Activated naive CD4-positive, alpha-beta T cell treated with anti-CD3 and anti-CD28 coated beads, Interleukin-2, amount 50 U/mL, for 72 hours (primary cell): ENCODE data around the gene NPAS3. TPM values are rescaled to one million over a fixed set of nuclear protein-coding genes. Genes with fewer than 3 reads are reported as not detected.

Source experiments
- ATAC-seq, 2 donors: fragments of 150-1000 bp; cut with Tn5 transposase; 2 replicates each; pipeline ENCODE4 v1.10.0; 2021; ENCODE audit warnings: mild to moderate bottlenecking in 2 of 2, moderate library complexity in 2 of 2
- DNase-seq, 2 donors: peaks; one replicate each; pipeline ENCODE4 v3.0.0; 2021 to 2022; ENCODE audit warnings: low spot score in 2 of 2
- H3K27ac Mint-ChIP-seq, 2 donors: one replicate each; pipeline ENCODE4 v1.8.0; 2022; ENCODE audit warnings: mild to moderate bottlenecking in 2 of 2, mixed read lengths in 2 of 2
- H3K36me3 Mint-ChIP-seq, 2 donors: one replicate each; pipeline ENCODE4 v1.8.0; 2022; ENCODE audit warnings: mixed read lengths in 2 of 2
- H3K9me3 Mint-ChIP-seq, 2 donors: one replicate each; pipeline ENCODE4 v1.8.0; 2022; ENCODE audit warnings: mixed read lengths in 2 of 2
- total RNA-seq, 2 donors: library from RNA; stranded (reverse); gene quantifications; one replicate each; pipeline ENCODE4 v1.2.3, GENCODE V29; 2022

Gene NPAS3
- total RNA-seq, 2 donors from 2014 or later: not detected

GRCh38 chr14:33454022-33454595 lies 515.4 kb downstream of the NPAS3 start:
- H3K27ac Mint-ChIP-seq: no peak overlapping the region
- no peak for ATAC-seq
- H3K9me3 Mint-ChIP-seq: no peaks in the 10 kb centered on the region
- no peaks in the 10 kb centered on the region for H3K36me3 Mint-ChIP-seq
- no peak for DNase-seq

DNA sequence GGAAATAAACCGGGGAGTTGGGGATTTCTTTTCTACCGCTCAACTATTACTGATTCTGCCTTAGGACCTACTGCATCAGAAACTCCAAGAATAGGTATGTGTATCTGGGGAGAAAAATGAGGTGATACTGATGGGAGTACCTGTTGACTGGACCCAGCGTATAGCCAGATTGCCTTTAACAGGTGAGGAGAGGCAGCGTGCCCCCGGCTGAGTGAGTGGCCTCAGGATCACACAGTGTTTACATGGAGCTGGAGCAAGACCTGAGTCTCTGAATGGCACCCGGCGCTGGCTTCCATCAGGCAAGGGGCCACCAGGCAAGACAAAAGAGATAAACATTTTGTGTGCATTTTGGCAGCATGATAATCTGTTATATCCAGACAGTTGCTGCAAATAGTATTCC lies 516.0 kb downstream of the NPAS3 start:
- DNase-seq (no peak), ATAC-seq (no peak)
- Mint-ChIP-seq H3K9me3 (no peaks in the 10 kb centered on the region), H3K36me3 (no peaks in the 10 kb centered on the region), H3K27ac (no peak overlapping the region)

DNA sequence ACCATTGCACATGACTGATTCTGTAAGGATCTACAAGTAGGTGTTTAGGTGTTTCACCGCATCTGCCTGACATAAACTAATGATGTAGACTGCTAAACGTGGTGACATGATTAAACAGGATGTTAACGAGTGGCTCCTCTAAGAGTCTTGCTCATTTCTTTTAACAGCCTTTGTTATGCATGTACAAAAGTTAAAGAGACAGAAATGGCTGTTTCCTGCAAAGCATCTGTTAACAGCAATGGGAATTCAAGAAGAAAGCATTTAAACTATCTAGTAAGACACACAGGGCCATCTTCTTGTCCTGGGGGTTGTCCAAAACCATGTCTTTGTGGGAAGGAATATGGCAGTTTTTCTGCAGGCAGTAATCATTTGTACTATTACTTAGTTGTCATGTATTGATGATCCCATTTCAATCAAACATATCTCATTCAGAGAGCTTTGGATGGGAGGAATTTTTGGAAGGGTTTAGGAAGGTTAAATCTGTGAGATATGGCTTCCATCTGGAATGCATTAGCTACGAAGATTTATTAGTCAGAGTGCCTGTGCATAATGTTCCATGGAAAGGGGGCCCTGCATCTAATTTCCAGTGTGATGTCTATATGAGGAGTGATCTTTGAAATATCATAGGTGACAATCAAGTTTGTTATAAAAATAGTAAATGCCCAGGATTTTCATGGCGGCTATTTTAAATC lies 517.1 kb downstream of the NPAS3 start:
- ATAC-seq (no peak), DNase-seq (no peak)
- H3K36me3 Mint-ChIP-seq: no peaks in the 10 kb centered on the region
- H3K27ac Mint-ChIP-seq: no peak overlapping the region
- H3K9me3 Mint-ChIP-seq: no peaks in the 10 kb centered on the region

- Mint-ChIP-seq H3K9me3 (no peaks in the 10 kb centered on the region), H3K27ac (no peak overlapping the region), H3K36me3 (no peaks in the 10 kb centered on the region)
- no peak for DNase-seq
- ATAC-seq: no peak
Measured at GRCh38 chr14:33457021-33457420, 518.3 kb downstream of the NPAS3 start.

- H3K9me3 Mint-ChIP-seq: no peaks in the 10 kb centered on the region
- ATAC-seq (no peak), DNase-seq (no peak)
- no peaks in the 10 kb centered on the region for H3K36me3 Mint-ChIP-seq
- H3K27ac Mint-ChIP-seq: no peak overlapping the region
Measured at GRCh38 chr14:33457617-33458016, 518.9 kb downstream of the NPAS3 start.

GRCh38 chr14:33460164-33460563 lies 521.5 kb downstream of the NPAS3 start:
- ATAC-seq (no peak), DNase-seq (no peak)
- H3K27ac Mint-ChIP-seq: no peak overlapping the region
- no peaks in the 10 kb centered on the region for H3K9me3 Mint-ChIP-seq
- H3K36me3 Mint-ChIP-seq: no peaks in the 10 kb centered on the region

DNA sequence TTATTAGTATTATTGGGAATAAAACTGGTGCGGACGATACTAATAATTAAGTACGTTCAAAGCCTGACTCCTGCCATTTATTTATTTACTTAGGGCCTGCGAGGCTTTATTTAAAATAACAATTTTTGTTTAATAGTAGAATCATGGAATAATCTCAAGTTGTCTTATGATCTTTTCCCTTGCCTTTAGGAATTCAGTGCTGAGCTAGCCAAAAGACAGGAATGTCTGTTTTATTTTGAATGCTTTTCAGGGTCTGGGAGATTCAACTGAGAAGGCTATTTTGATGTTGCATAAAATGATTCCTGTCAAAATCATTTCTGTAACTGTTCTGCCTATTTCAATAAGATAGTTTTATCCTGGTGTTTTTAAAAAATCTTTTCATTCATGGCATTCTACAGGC lies 522.4 kb downstream of the NPAS3 start:
- no peaks in the 10 kb centered on the region for H3K36me3 Mint-ChIP-seq
- no peaks in the 10 kb centered on the region for H3K9me3 Mint-ChIP-seq
- ATAC-seq: no peak
- H3K27ac Mint-ChIP-seq: no peak overlapping the region
- no peak for DNase-seq

DNA sequence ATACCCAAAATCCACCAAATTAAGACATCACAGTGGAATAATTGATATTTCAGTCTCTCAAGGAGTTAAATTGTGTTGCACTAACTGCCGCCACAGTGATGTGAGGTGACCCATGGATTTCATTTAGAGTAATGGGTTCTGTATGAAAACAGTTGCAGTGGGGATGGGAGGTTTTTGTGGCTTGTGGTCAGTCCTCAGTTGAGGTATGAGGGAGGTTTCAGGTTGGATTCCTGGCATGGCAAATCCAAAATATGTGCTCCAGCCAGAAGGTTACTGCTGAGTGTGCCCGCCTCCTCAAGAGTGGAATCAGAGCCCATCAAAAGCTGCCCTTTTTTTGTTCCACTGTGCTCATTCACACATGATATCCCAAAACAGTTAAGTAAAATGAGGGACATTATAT lies 525.1 kb downstream of the NPAS3 start:
- Mint-ChIP-seq H3K27ac (no peak overlapping the region), H3K36me3 (no peaks in the 10 kb centered on the region), H3K9me3 (no peaks in the 10 kb centered on the region)
- ATAC-seq (no peak), DNase-seq (no peak)

DNA sequence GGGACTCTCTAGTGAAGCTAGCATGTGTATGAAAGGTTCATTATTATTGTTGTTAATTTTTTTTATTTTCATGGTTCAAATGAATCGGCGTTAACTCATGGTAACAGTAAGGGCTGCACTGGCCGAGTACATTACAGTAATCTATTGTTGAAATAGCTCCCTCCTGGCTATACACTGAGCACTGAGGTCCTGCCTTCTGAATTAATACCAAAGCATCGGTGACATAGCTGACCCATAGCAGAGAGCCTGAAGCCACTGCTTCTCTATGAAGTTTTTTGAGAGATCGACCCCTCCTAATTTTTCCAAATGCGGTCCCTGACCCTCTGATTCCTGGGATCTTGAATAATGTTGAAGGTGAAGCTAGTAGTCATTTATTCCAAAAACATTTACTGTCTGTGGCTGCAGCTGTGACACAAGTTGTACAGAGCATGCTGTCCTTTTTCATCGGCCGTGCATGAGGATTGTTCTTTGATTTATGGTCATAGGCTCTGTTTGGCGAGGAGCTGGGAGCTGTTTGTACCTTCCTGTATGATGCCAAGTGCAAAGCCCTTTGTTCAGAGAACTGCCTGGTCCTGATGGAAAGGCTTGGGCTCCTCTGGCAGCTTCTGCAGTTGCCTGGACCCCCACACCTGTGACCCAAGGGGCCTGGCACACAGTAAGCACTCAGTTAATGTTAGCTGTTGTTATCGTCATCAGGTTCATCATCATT lies 525.7 kb downstream of the NPAS3 start:
- Mint-ChIP-seq H3K9me3 (no peaks in the 10 kb centered on the region), H3K27ac (no peak overlapping the region), H3K36me3 (no peaks in the 10 kb centered on the region)
- ATAC-seq (no peak), DNase-seq (no peak)

DNA sequence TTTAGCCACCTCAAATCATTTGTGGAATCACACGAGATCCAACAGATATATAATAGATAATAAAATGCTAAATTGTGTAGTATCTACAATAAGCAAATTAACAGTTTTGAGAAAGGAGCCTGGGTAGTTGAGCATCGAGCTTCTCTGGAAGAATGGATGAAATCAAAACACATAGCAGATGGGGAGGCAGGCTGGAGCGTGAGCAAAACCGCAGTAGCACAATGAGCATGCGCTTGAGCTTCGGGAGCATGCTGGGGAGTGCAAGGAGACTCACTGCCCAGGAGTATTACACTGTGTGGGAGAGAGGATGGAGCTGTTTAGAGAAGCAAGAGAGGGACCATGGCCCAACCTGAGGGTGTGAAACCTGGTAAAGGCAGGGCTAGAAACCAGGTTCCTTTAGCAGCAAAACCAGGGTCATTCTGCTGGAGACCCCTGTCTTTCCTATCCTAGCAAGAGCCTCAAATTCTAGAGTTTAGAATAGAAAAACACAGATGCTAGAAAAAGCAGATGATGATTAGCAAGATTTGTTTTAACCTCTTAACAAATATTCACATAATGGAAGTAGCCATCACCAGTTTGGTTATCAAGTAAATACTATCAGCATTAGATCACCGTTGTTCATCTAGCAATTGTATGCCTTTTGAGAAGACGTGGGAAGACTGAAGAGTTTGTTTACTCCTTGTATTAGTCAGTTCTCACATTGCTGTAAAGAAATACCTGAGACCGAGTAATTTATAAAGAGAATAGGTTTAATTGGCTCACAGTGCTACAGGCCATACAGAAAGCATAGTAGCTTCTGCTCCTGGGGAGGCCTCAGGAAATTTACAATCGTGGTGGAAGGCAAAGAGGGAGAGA lies 527.4 kb downstream of the NPAS3 start:
- DNase-seq (no peak), ATAC-seq (no peak)
- Mint-ChIP-seq H3K27ac (no peak overlapping the region), H3K9me3 (no peaks in the 10 kb centered on the region), H3K36me3 (no peaks in the 10 kb centered on the region)

DNA sequence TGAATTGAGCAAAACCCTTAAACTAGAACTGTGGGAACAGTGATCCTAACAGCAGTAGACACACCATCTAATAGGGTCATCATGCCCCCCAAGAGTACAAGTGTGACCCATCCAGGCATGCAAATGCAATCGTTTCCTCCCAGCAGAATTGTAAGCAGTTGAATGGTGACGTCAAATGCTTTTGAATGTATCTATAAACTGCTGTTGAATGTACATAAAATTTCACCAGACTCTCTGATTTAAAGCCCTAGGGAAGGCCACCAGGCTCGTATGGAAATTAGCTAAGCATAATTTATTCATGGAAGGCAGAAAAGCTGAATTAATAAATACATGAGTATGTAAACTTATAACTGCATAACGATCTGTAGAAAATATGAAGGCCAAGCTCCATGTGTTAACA lies 529.3 kb downstream of the NPAS3 start:
- Mint-ChIP-seq H3K36me3 (no peaks in the 10 kb centered on the region), H3K9me3 (no peaks in the 10 kb centered on the region), H3K27ac (no peak overlapping the region)
- ATAC-seq (no peak), DNase-seq (no peak)

- no peaks in the 10 kb centered on the region for H3K9me3 Mint-ChIP-seq
- ATAC-seq: no peak
- no peak overlapping the region for H3K27ac Mint-ChIP-seq
- DNase-seq: no peak
- H3K36me3 Mint-ChIP-seq: no peaks in the 10 kb centered on the region
Measured at GRCh38 chr14:33469898-33470297, 531.2 kb downstream of the NPAS3 start.

DNA sequence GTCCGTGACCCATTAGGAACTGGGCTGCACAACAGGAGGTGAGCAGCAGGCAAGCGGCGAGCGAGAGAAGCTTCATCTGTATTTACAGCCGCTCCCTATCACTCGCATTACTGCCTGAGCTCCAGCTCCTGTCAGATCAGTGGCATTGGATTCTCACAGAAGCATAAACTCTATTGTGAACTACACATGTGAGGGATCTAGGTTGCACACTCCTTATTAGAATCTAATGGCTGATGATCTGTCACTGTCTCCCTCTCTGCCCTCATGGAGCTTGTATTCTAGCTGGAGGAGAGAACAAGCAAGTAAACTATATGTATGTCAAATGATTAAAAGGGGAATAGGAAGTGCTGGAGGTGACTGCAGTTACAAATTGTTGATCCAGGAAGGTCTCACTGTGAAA lies 533.1 kb downstream of the NPAS3 start:
- no peak for DNase-seq
- no peak for ATAC-seq
- H3K27ac Mint-ChIP-seq: no peak overlapping the region
- no peaks in the 10 kb centered on the region for H3K36me3 Mint-ChIP-seq
- no peaks in the 10 kb centered on the region for H3K9me3 Mint-ChIP-seq

DNA sequence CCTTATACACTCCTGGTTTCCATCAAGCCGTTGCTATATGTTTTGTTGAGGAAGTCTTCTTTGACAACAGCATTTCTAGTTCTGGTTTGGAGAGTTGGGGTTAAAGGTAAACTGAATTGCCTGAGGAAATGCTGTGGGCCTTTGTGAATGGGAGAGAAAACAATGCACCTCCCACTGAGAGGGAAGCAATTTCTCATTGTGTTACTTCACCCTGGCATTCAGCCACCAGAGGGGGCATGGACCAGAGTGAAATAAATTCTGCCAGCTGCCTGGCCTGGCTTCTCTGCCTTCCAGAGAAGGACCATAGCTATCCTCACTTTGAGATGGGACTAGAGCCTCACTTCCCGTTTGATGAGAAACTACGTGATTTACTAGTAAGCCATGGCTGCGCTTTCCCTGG lies 536.9 kb downstream of the NPAS3 start:
- peaks cover 2 to 3% of the 10 kb centered on the region in 2 donors for H3K9me3 Mint-ChIP-seq
- no peaks in the 10 kb centered on the region for H3K36me3 Mint-ChIP-seq
- H3K27ac Mint-ChIP-seq: no peak overlapping the region
- DNase-seq (peak in 1 of 2 donors; percentile 8), ATAC-seq (no peak)

- Mint-ChIP-seq H3K9me3 (peaks cover 4 to 5% of the 10 kb centered on the region in 2 donors), H3K36me3 (no peaks in the 10 kb centered on the region), H3K27ac (no peak overlapping the region)
- DNase-seq (no peak), ATAC-seq (no peak)
Measured at GRCh38 chr14:33477797-33478196, 539.1 kb downstream of the NPAS3 start.

DNA sequence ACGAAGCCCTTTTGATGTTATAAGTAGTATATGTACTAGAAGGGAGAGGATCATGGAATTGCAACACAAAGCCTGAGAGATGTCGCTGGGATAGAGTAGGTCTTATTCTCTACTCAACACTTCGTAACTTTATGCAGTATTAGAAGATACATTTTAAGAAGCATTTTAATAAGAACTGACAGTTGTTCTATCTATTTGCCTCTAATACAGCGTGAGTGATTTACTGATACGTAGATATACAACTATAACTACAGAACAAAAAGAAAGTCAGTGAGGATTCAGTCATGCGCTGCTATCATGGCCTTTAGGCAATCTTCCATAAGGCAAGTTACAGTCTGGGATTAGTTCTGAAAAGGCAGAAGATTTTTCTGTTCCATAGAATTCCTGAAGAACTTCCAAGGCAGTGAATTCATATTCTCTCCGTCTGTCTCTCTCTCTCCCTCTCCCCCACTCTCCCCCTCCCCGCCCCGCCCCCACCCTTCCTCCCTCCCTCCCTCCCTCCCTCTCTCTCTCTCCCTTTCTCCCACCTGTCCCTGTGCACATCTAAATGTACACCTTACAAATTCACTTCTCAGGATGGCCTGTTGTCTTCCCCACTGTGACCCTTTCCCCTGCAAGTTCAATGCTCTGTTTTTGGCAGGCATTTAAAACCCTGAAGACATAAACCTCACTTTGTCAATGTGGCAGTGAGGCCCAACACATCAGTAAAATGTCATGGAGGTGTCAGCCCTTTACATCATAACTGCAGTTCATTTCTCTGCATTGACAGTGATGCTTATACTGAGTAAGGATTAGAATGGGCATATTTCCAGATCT lies 541.6 kb downstream of the NPAS3 start:
- Mint-ChIP-seq H3K27ac (no peak overlapping the region), H3K36me3 (no peaks in the 10 kb centered on the region), H3K9me3 (peaks cover 4 to 5% of the 10 kb centered on the region in 2 donors)
- no peak for ATAC-seq
- DNase-seq: no peak
